ENCODE data around the gene SCMH1. TPM values are rescaled to one million over a fixed set of nuclear protein-coding genes. Genes with fewer than 3 reads are reported as not detected.
A peak's percentile ranks its signal among the peaks of the same experiment; 100 is the strongest.

SCMH1 gene
- total and polyA plus RNA-seq, 2 of the 4 experiments (the other 2 are of a cell fraction): 9.0 to 19.4 TPM

DNA sequence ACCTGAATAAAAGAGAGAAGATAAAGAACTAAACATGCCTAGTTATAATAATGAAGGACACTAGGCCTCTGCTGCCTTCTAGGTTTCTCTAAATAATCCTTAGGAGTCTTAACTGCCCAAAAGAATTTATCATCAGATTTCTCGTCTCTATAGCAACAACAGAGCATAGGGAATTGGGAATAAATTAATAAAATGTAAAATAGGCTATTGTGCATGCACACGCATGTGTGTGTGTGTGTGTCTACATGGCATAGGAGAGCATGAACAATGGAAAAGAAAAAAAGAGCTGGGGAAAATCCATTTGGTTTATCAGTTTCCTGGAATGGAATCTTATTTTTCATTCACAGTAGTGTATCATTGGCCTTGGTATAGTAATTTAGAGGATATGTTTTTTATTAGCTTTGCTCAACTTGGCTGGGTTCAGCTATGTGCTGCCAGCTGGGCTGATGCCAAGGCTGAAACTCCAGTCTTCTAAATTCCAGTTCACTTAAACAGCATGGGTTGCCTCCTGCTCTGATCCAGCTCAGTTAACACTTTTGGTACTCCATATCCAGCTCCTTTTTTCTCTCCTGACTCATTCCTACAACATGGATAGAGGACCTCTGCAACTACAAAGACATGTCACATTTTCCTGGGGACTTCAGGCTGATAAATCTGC is 140.0 kb downstream of the SCMH1 start:
- no peak overlapping the region for H2BK120ac ChIP-seq (ENCODE audit: low read depth, low read length)
- no peaks in the 10 kb centered on the region for H3K9me3 ChIP-seq (ENCODE audit: control insufficient read depth, insufficient read depth, low read length)
- WGBS, 2 experiments (ENCODE audit: extremely low coverage in 2 of 2, insufficient read length in 1 of 2): no CpG with 5 or more reads among the region's 2 CpGs
- intact Hi-C loops (cut with micrococcal nuclease): loop anchor here (5.0 kb wide), 1 partner anchor 140 kb away; the partner anchor contains the start of gene SCMH1
- H3K9ac ChIP-seq (ENCODE audit: low read depth, low read length): no peak overlapping the region
- H3K27me3 ChIP-seq (ENCODE audit: control insufficient read depth, insufficient read depth, low read length): no peaks in the 10 kb centered on the region
- H4K20me1 ChIP-seq (ENCODE audit: insufficient read depth, low read length): no peaks in the 10 kb centered on the region; the same call in 1 of the 2 replicates
- no peak overlapping the region for H3K23ac ChIP-seq (ENCODE audit: low read depth, low read length)
- no peak overlapping the region for H3K4me3 ChIP-seq (ENCODE audit: insufficient read depth, low read depth, low read length)
- BruUV-seq (replicated peaks): no TSS peak
- no peak overlapping the region for H2AK9ac ChIP-seq (replicated peaks; ENCODE audit: low read depth, low read length, poor library complexity)
- H3K4me2 ChIP-seq (ENCODE audit: low read depth, low read length): no peak overlapping the region
- H2AK5ac ChIP-seq (ENCODE audit: low read depth, low read length): no peak overlapping the region
- peaks cover 3% of the 10 kb centered on the region for H3K9me1 ChIP-seq (ENCODE audit: insufficient read depth, low read length)
- no peak overlapping the region; the same call in 1 of the 2 replicates for H3K27ac ChIP-seq (ENCODE audit: insufficient read depth, low read length)
- ChIA-PET POLR2A (ENCODE audit: unreplicated experiment) (no interaction called here), CTCF (interaction anchor here (0.5 to 2.0 kb wide), 4 partner anchors 13 to 134 kb away, joined by 3 to 10 read pairs (median 4); no protein-coding TSS in a partner anchor)
- ATAC-seq (ENCODE audit: low read depth) (peak; percentile 95), DNase-seq (peak; percentile 97)
- in situ Hi-C loops (cut with MboI; ENCODE audit: low sequenced_read_pairs): no loop called here
- no peak overlapping the region for H2AFZ ChIP-seq (replicated peaks; ENCODE audit: low read length, poor library complexity)
- H3K36me3 ChIP-seq (ENCODE audit: control insufficient read depth, insufficient read depth, low read length): no peaks in the 10 kb centered on the region
- no peak for TF ChIP-seq CEBPB (IDR thresholded peaks at IDR 0.05; ENCODE audit: low read depth, low read length)
- TF ChIP-seq RAD21 (IDR thresholded peaks at IDR 0.05; ENCODE audit: low read length): no peak
- no peak for TF ChIP-seq FOS (IDR thresholded peaks at IDR 0.05; ENCODE audit: low read depth, low read length)
- TF ChIP-seq BHLHE40 (IDR thresholded peaks at IDR 0.05; ENCODE audit: low read depth, low read length): no peak
- no peak for TF ChIP-seq MXI1 (IDR thresholded peaks at IDR 0.05; ENCODE audit: borderline replicate concordance, low read depth, low read length)
- no peak for TF ChIP-seq RFX5 (IDR thresholded peaks at IDR 0.05; ENCODE audit: low read depth, low read length)
- no peak for TF ChIP-seq POLR2A (IDR thresholded peaks at IDR 0.05; ENCODE audit: low read depth, low read length)
- TF ChIP-seq CHD1 (IDR thresholded peaks at IDR 0.05; ENCODE audit: low read depth, low read length): no peak
- TF ChIP-seq, protein P1, sequence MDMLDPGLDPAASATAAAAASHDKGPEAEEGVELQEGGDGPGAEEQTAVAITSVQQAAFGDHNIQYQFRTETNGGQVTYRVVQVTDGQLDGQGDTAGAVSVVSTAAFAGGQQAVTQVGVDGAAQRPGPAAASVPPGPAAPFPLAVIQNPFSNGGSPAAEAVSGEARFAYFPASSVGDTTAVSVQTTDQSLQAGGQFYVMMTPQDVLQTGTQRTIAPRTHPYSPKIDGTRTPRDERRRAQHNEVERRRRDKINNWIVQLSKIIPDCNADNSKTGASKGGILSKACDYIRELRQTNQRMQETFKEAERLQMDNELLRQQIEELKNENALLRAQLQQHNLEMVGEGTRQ (IDR thresholded peaks at IDR 0.05; ENCODE audit: low read depth, low read length): no peak
- no peak for TF ChIP-seq SMC3 (IDR thresholded peaks at IDR 0.05; ENCODE audit: low read depth, low read length)
- TF ChIP-seq, protein P2, sequence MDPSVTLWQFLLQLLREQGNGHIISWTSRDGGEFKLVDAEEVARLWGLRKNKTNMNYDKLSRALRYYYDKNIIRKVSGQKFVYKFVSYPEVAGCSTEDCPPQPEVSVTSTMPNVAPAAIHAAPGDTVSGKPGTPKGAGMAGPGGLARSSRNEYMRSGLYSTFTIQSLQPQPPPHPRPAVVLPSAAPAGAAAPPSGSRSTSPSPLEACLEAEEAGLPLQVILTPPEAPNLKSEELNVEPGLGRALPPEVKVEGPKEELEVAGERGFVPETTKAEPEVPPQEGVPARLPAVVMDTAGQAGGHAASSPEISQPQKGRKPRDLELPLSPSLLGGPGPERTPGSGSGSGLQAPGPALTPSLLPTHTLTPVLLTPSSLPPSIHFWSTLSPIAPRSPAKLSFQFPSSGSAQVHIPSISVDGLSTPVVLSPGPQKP (IDR thresholded peaks at IDR 0.05; ENCODE audit: borderline replicate concordance, low read depth, low read length): no peak
- TF ChIP-seq MAFK (IDR thresholded peaks at IDR 0.05; ENCODE audit: low read depth, low read length): no peak
- no peak for TF ChIP-seq MAZ (IDR thresholded peaks at IDR 0.05; ENCODE audit: borderline replicate concordance, low read depth, low read length)
- no peak for TF ChIP-seq RCOR1 (IDR thresholded peaks at IDR 0.05; ENCODE audit: insufficient replicate concordance, low read length)
- H3K79me1 ChIP-seq (ENCODE audit: low read depth in 1 of 2, low read length in 2 of 2): no peaks in the 10 kb centered on the region; a peak in 1 of 4 replicates
- H2BK5ac ChIP-seq (ENCODE audit: low read depth, low read length, poor library complexity, severe bottlenecking): peak overlapping the region; percentile 61
- no peak overlapping the region for H4K91ac ChIP-seq (ENCODE audit: insufficient read depth, low read depth, low read length)
- no peak overlapping the region for H3K56ac ChIP-seq (ENCODE audit: extremely low read depth, insufficient read depth, low read length)
- no peak overlapping the region for H2BK20ac ChIP-seq (ENCODE audit: low read depth, low read length)
- H2BK15ac ChIP-seq (ENCODE audit: low read depth, low read length): no peak overlapping the region
- H3K4ac ChIP-seq (ENCODE audit: low read depth, low read length): no peak overlapping the region; the same call in 1 of the 2 replicates
- no peak overlapping the region for H3K18ac ChIP-seq (ENCODE audit: low read depth, low read length)
- peaks cover 5% of the 10 kb centered on the region for H3K4me1 ChIP-seq (ENCODE audit: control insufficient read depth, insufficient read depth, low read length)
- H3K14ac ChIP-seq (replicated peaks; ENCODE audit: low read depth, low read length): no peak overlapping the region
- H4K5ac ChIP-seq (ENCODE audit: low read depth, low read length): no peak overlapping the region
- dilution Hi-C loops (cut with HindIII; ENCODE audit: low sequenced_read_pairs, unreplicated experiment): no loop called here
- no peak overlapping the region for H4K8ac ChIP-seq (ENCODE audit: low read depth in 2 of 2, low read length in 2 of 2)

Measured in IMR-90 (cell line).